GM21390 (cell line): ENCODE data around the gene LCMT1.

ENCODE experiments used
- ATAC-seq: cut with Tn5 transposase; IDR thresholded peaks from one replicate; pipeline ENCODE4 v1.9.1; 2021; ENCODE audit not compliant: unreplicated experiment

LCMT1 gene

GRCh38 chr16:25187491-25187795 lies 75.9 kb downstream of the LCMT1 start:
- no peak for ATAC-seq

- ATAC-seq = no peak
These were observed 77.8 kb downstream of the LCMT1 start for GRCh38 chr16:25189305-25189704.

GRCh38 chr16:25192096-25192495 lies 80.6 kb downstream of the LCMT1 start:
- no peak for ATAC-seq

GRCh38 chr16:25194273-25194878 lies 82.8 kb downstream of the LCMT1 start:
- no peak for ATAC-seq

GRCh38 chr16:25198021-25198420 lies 86.5 kb downstream of the LCMT1 start:
- no peak for ATAC-seq

- no peak for ATAC-seq
These were observed 87.9 kb downstream of the LCMT1 start for GRCh38 chr16:25199457-25199856.

GRCh38 chr16:25210758-25211157 lies 99.2 kb downstream of the LCMT1 start:
- no peak for ATAC-seq

GRCh38 chr16:25212636-25213035 lies 101.1 kb downstream of the LCMT1 start:
- ATAC-seq = no peak

GRCh38 chr16:25213709-25214397 lies 102.3 kb downstream of the LCMT1 start:
- no peak for ATAC-seq

- ATAC-seq = no peak
These were observed 105.6 kb downstream of the LCMT1 start for GRCh38 chr16:25217112-25217511.

GRCh38 chr16:25217921-25218320 lies 106.4 kb downstream of the LCMT1 start:
- no peak for ATAC-seq

GRCh38 chr16:25219070-25219737 lies 107.7 kb downstream of the LCMT1 start:
- no peak for ATAC-seq

GRCh38 chr16:25222959-25223358 lies 111.4 kb downstream of the LCMT1 start:
- ATAC-seq = no peak

- ATAC-seq = no peak
These were observed 112.4 kb downstream of the LCMT1 start for GRCh38 chr16:25223964-25224363.

GRCh38 chr16:25224731-25225319 lies 113.3 kb downstream of the LCMT1 start:
- no peak for ATAC-seq
